Stimulated activated CD8-positive, alpha-beta memory T cell treated with anti-CD3 and anti-CD28 coated beads, Interleukin-7, amount 100 ng/mL, for 4 hours (primary cell): ENCODE data around the gene DEPDC1B.
"Not testable (repeated sequence)": the region's sequence is repeated elsewhere in the genome, so short reads cannot be mapped to it uniquely, and the experiment has no call there.

Source experiments
- DNase-seq, 2 donors: peaks; one replicate each; pipeline ENCODE4 v3.0.0-alpha.2; 2020; ENCODE audit warnings: low read depth in 2 of 2

Gene DEPDC1B

GRCh38 chr5:60698336-60698735 lies 1.6 kb downstream of the DEPDC1B start:
- no peak for DNase-seq

- DNase-seq = no peak
Observed at GRCh38 chr5:60690326-60690725, 9.6 kb downstream of the DEPDC1B start.

GRCh38 chr5:60688980-60689379 lies 11.0 kb downstream of the DEPDC1B start:
- no peak for DNase-seq

GRCh38 chr5:60687927-60688720 lies 11.8 kb downstream of the DEPDC1B start:
- DNase-seq = no peak

GRCh38 chr5:60686157-60686556 lies 13.8 kb downstream of the DEPDC1B start:
- DNase-seq = no peak

- no peak for DNase-seq
Observed at GRCh38 chr5:60685700-60686099, 14.3 kb downstream of the DEPDC1B start.

GRCh38 chr5:60685028-60685427 lies 14.9 kb downstream of the DEPDC1B start:
- DNase-seq = no peak

GRCh38 chr5:60682007-60682406 lies 18.0 kb downstream of the DEPDC1B start:
- DNase-seq = not testable (repeated sequence)

GRCh38 chr5:60679816-60680215 lies 20.1 kb downstream of the DEPDC1B start:
- DNase-seq = no peak

GRCh38 chr5:60677850-60678664 lies 21.9 kb downstream of the DEPDC1B start:
- no peak for DNase-seq

GRCh38 chr5:60675286-60675685 lies 24.7 kb downstream of the DEPDC1B start:
- no peak for DNase-seq

GRCh38 chr5:60674251-60675069 lies 25.5 kb downstream of the DEPDC1B start:
- no peak for DNase-seq

- no peak for DNase-seq
Observed at GRCh38 chr5:60673334-60673733, 26.6 kb downstream of the DEPDC1B start.

GRCh38 chr5:60672693-60673264 lies 27.2 kb downstream of the DEPDC1B start:
- no peak for DNase-seq

- no peak for DNase-seq
Observed at GRCh38 chr5:60671899-60672692, 27.9 kb downstream of the DEPDC1B start.

GRCh38 chr5:60670749-60671148 lies 29.2 kb downstream of the DEPDC1B start:
- no peak for DNase-seq

- no peak for DNase-seq
Observed at GRCh38 chr5:60668686-60669304, 31.2 kb downstream of the DEPDC1B start.

- DNase-seq = no peak
Observed at GRCh38 chr5:60651872-60652620, 47.9 kb downstream of the DEPDC1B start.

GRCh38 chr5:60649288-60649917 lies 50.6 kb downstream of the DEPDC1B start:
- DNase-seq = no peak
